CD4-positive, alpha-beta T cell treated with Interleukin-17A for 4 hours (primary cell): ENCODE results near the gene SIM1.

Source experiments
- DNase-seq: peaks from one replicate; pipeline ENCODE4 v3.0.0-alpha.2; 2020; ENCODE audit warnings: mixed read lengths

SIM1 gene

GRCh38 chr6:100464903-100465700 lies at the start of gene SIM1:
Gene SIM1, minus strand, starts transcription at chr6:100464921. Its CDS starts 1,453 bp downstream, at chr6:100463468.
- no peak for DNase-seq

DNA sequence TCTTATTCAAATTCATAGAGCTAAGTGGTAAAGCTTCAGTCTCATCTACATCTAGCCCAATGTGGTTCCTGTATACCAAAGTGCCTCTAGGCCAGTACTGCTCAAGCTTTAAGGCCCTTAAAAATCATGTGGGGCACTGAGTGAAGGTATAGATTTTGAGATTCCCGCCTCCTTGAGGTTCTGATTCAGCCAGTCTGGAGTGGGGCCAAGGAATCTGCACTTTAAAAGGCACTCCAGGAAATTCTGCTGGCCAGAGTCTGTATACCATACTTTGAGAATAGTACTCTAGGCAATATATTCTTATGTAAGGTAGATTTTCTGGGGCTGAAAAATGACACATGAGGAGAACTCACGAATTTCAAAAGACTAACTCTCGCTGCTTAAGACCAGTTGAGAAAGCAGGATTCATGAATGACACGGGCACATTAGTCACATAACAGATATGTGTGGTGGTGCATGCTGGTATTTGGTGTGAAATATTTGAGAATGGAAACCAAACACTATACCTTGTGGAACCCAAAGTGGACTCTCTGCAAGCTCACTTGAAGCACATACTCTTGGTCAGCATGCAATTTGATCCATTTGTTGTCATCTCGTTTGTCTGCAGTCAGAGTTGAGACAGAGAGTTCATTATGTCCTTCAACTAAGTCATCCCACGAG lies 47.6 kb upstream of the SIM1 start:
- DNase-seq: no peak

- DNase-seq: no peak
Measured at GRCh38 chr6:100509101-100509500, 44.4 kb upstream of the SIM1 start.

DNA sequence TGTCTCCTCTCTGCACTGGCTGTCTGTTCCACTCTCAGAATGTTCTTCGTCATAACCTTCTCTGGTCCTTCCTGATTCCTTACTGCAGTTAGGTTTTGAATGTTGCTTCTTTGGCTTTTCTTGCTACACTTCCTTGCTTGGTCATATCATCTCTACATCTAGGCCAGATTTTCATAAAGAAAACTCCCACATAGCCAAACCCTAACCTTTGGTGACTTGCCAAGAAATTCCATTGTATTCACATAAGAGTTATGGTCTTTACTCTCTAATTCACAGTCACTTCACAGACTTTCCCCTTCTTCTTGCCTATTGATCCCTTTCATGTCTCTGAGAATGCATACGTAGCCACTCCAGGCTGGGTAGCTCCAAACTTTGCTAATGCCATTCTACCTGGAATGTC lies 41.9 kb upstream of the SIM1 start:
- no peak for DNase-seq

GRCh38 chr6:100504786-100505737 lies 40.3 kb upstream of the SIM1 start:
- DNase-seq: no peak

DNA sequence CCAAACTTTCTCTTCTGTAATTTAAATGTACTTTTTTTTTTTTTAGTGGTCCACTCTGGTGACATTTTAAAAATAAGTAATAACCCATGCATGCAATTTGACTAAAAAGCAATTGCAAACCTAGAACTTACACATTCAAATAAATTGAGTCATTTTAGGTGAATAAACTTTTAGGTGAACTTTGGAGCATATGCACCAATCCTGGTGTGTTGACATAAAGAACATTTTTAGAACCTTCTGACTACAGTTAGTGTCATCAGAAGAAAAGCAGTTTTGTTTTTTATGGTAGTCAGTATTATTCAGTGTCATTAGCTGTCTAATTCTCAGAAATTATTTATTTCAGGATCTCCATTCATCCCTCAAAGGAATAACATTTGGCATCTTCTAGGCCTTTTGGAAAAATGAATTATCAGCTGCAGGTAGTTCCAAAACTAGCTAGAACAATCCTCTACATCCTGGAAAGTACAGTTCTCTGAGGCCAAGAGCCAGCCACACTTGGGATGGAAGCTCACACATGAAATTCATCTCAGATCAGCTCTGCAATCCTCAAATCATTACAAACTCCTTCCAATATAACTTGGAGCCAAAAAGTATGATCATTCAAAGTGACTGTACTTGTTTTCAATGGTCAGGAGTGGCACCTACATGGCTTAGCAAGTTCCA lies 38.5 kb upstream of the SIM1 start:
- no peak for DNase-seq

GRCh38 chr6:100493206-100493888 lies 28.6 kb upstream of the SIM1 start:
- no peak for DNase-seq

DNA sequence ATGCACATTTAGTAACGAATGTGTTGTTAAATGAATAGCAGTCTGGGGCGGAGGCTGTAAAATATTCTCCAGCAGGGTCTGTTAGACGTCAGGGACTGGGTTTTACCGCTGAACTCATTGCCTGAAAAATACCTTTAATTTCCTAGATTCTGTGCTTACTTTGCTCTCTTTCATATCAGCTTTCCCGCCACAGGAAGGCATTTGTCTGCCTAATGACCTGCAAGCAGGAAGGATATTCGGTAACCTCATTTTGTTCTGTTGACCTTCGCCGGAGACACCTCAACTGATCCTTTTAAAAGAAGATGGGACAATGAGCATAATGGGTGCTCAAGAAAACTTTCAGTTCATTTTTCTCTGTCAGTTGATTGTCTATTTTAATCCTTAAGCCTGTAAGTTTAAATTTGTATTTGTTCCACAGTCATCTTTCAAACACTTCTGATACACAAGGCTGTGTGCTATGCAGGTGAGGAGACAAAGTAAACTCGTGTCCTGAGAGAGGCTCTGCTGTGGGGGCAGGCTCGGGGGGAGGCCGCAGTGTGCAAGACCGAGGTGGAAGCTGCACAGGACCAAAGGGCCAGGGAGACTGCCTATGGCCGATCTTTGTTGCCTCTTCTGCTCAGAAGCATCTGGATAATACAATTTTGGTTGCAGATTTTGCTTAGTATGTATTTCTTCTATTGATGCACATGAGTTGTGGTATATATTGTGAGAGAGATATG lies 27.4 kb upstream of the SIM1 start:
- no peak for DNase-seq

GRCh38 chr6:100490065-100490464 lies 25.3 kb upstream of the SIM1 start:
- no peak for DNase-seq

GRCh38 chr6:100488244-100488643 lies 23.5 kb upstream of the SIM1 start:
- DNase-seq: no peak

DNA sequence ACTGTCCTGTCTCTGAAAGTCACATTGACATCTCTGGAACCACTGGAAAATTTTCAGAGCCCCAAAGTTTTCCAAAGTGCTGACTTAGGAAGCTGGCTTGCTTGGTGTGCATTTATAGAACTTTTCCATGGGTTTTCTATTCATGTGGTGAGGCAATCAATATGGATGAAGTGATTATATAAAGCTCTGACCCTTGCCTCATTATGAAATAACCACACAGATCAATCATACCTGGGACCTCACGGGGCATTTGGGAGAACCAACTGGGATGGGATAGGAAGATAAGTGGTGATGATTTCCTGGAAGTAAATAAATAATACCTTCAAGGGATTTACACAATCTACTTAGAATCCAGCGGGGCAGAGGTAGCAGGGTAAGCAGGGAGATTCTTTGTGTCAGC lies 22.9 kb upstream of the SIM1 start:
- DNase-seq: no peak

DNA sequence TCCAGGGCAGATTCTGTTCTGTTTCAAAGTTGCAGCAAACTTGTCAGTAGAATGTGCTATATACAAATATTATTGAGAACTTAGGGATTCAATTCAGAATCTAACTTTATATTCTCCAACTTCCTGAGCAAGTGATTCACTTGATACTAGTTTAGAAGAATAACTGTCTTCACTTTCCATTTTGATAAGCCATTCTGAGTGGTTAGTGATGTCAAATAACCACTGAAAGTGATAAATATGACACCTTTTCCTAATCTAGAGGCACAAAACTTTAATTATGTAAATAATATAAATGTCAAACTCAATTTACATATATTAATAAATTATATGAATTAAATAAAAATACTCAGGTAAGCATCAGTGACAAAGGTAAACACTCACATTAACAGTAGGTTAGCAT lies 20.5 kb upstream of the SIM1 start:
- no peak for DNase-seq

DNA sequence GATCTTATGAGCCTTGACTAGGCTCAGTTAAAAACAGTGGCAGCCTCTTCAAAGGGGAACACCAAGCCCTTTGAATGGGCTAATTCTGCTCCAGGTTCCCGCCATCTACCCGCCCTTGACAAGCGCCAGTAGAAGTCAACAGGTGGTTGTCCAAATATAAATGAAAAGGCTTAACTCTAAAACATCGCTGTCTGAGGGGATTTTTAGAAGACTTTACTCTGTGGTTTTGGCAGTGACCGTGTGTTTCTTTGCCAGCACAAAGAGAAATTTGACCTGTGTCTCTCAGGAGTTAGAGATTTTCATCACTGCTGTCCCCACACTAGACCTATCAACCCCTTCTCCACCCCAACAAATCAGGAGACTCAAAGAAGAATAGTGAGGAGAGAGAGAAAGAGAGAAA lies 19.8 kb upstream of the SIM1 start:
- no peak for DNase-seq

DNA sequence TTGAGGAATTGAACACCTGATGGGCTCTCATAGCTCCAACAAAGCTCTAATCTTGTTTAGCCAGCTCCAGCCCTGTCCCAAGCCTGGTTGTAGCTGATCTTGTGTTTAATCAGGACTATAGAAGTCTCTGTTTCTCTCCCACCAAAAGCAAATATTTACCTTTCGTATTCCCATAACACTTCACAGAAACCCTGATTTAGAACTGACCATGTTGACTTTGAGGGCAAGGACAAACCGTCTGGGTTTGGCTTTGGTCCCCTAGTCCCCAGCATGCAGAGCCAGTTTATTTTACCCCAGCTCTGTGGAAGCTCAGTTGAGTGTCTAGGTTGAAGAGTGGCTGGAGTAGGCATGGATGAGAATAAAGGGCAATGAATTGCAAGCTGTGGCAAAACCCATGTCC lies 18.0 kb upstream of the SIM1 start:
- DNase-seq: no peak

DNA sequence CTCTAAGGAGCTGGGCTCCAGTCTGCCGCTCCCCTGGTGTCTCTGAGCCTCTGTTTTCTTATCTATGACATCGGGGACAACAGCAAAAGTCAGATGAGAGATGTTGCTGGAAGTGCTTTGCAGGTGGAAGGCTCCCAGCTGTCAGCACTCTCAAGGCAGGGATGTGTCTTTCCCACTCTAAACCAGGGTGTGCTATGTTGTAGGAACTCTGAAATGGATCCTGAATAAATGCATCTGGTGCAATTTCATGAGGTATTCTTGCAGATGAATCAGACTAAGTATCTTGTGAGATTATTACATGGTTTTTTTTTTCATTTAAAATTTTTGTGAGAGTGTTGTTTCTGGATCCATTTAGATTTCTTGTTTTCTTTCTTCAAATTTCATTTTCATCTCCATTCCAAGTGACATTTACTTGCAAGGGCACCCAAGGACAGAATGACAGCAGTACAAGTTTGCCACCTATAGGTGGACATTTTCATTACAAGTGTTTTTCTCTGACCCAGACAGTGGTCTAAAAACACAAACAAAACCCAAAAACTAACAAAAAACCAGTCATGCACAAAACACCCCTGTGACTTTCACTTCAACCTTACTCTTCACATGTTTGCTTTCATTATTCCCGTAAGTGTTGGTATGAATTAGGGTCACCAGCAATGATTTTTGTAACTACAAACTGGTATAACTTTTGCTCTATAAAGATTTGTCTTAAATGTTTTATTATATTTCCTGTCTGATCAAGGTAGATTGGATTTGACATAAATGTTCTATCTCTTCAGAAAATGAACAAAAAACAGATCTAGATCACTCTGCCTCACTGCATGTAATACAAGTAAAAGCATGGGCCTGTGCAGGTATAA lies 14.7 kb upstream of the SIM1 start:
- DNase-seq: no peak

- DNase-seq: no peak
Measured at GRCh38 chr6:100475554-100476320, 11.0 kb upstream of the SIM1 start.

- DNase-seq: no peak
Measured at GRCh38 chr6:100473182-100473581, 8.5 kb upstream of the SIM1 start.

GRCh38 chr6:100472674-100473073 lies 8.0 kb upstream of the SIM1 start:
- no peak for DNase-seq

- DNase-seq: no peak
Measured at GRCh38 chr6:100470422-100471120, 5.8 kb upstream of the SIM1 start.
